HG03064 (cell line): ENCODE measurements around the gene NUP188.

Source experiments
- ATAC-seq: cut with Tn5 transposase; IDR thresholded peaks from one replicate; pipeline ENCODE4 v1.9.1; 2021; ENCODE audit warnings: low read depth; ENCODE audit not compliant: unreplicated experiment

Gene NUP188

DNA sequence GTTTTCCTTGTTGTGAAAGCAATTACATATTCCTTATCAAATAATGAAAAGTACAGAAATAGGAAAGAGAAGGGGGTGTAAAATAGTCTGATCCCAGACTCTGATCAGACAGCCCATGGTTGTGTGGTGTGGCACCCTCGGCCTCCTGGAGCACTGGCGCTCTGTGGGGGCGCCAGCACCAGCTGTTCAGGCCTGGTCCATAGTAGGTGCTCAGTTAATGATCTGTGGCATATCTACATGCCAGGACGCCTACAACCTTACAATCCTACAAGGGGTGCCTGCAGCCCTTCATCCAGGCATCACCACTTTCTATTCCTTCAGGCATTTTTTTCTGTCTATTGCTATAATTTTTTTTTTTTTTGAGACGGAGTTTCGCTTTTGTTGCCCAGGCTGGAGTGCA is 105.5 kb downstream of the NUP188 start:
- no peak for ATAC-seq

GRCh38 chr9:129054163-129054851 is 106.8 kb downstream of the NUP188 start:
- ATAC-seq: no peak
